ENCODE data around the gene CRACR2A. TPM values are rescaled to one million over a fixed set of nuclear protein-coding genes. Genes with fewer than 3 reads are reported as not detected.
A peak's percentile ranks its signal among the peaks of the same experiment; 100 is the strongest.

Gene CRACR2A
- total and polyA plus RNA-seq, 5 donors from 2014 or later: 8.2 to 42.9 (median 12.0) TPM

DNA sequence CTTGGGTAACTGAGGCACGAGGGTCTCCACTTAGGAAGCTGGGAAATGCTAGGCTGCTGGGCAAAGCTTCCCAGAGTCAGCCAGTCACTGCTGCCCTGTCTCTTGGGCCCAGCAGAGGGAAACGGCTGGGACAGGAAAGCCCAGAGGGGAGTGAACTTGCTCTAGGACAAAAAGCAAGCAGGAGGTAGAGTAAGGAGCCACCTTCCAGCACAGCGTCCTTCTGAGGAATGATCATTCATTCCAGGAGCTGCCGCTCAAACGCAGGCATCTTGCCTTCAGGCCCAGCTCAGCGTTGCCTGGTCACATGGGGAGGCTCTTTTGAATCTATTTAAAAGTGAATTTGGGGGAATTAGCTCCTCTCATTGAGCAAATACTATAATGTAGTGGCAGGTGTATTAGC lies 118.6 kb downstream of the CRACR2A start:
- Histone ChIP-seq H3K4me3 (ENCODE audit: low read depth, low read length) (no peak overlapping the region), H3K36me3 (ENCODE audit: control insufficient read depth, insufficient read depth, low read length) (peaks cover 42% of the 10 kb centered on the region), H3K27ac (ENCODE audit: insufficient read depth, low read length, poor library complexity, severe bottlenecking) (no peak overlapping the region), H3K4me1 (ENCODE audit: control insufficient read depth, insufficient read depth, low read length, poor library complexity, severe bottlenecking) (no peaks in the 10 kb centered on the region), H3K9me3 (ENCODE audit: control insufficient read depth in 2 of 2, low read length in 2 of 2) (no peaks in the 10 kb centered on the region), H3K27me3 (ENCODE audit: control insufficient read depth, insufficient read depth, low read length) (no peaks in the 10 kb centered on the region)
- Mint-ChIP-seq H3K4me1 (peaks cover 0 to 4% (median 1%) of the 10 kb centered on the region in 4 donors), H3K27ac (no peak overlapping the region), H3K4me3 (no peak overlapping the region), H3K9me3 (peaks cover 0 to 2% (median 0%) of the 10 kb centered on the region in 7 donors), H3K36me3 (peaks cover 50% of the 10 kb centered on the region), H3K27me3 (no peaks in the 10 kb centered on the region)
- no peak for DNase-seq
- no peak for ATAC-seq (ENCODE audit: low read depth in 2 of 2)

- peaks cover 0 to 2% (median 0%) of the 10 kb centered on the region in 7 donors for H3K9me3 Mint-ChIP-seq
- Histone ChIP-seq H3K4me1 (ENCODE audit: control insufficient read depth, insufficient read depth, low read length, poor library complexity, severe bottlenecking) (no peaks in the 10 kb centered on the region), H3K27me3 (ENCODE audit: control insufficient read depth, insufficient read depth, low read length) (no peaks in the 10 kb centered on the region), H3K27ac (ENCODE audit: insufficient read depth, low read length, poor library complexity, severe bottlenecking) (no peak overlapping the region), H3K9me3 (ENCODE audit: control insufficient read depth in 2 of 2, low read length in 2 of 2) (no peaks in the 10 kb centered on the region), H3K4me3 (ENCODE audit: low read depth, low read length) (no peak overlapping the region), H3K36me3 (ENCODE audit: control insufficient read depth, insufficient read depth, low read length) (peaks cover 46% of the 10 kb centered on the region)
- H3K27ac Mint-ChIP-seq: peak overlapping the region in 2 of 3 donors; percentile 26 to 56
- DNase-seq: no peak
- H3K27me3 Mint-ChIP-seq: no peaks in the 10 kb centered on the region
- peaks cover 49% of the 10 kb centered on the region for H3K36me3 Mint-ChIP-seq
- H3K4me3 Mint-ChIP-seq: no peak overlapping the region
- ATAC-seq (ENCODE audit: low read depth in 2 of 2): no peak
- H3K4me1 Mint-ChIP-seq: peaks cover 0 to 4% (median 1%) of the 10 kb centered on the region in 4 donors
These were observed 119.5 kb downstream of the CRACR2A start for GRCh38 chr12:3633396-3633795.

- peaks cover 0 to 4% (median 1%) of the 10 kb centered on the region in 4 donors for H3K4me1 Mint-ChIP-seq
- Histone ChIP-seq H3K27ac (ENCODE audit: insufficient read depth, low read length, poor library complexity, severe bottlenecking) (no peak overlapping the region), H3K4me1 (ENCODE audit: control insufficient read depth, insufficient read depth, low read length, poor library complexity, severe bottlenecking) (no peaks in the 10 kb centered on the region), H3K36me3 (ENCODE audit: control insufficient read depth, insufficient read depth, low read length) (peaks cover 40% of the 10 kb centered on the region), H3K9me3 (ENCODE audit: control insufficient read depth in 2 of 2, low read length in 2 of 2) (no peaks in the 10 kb centered on the region), H3K27me3 (ENCODE audit: control insufficient read depth, insufficient read depth, low read length) (no peaks in the 10 kb centered on the region), H3K4me3 (ENCODE audit: low read depth, low read length) (no peak overlapping the region)
- no peak overlapping the region for H3K4me3 Mint-ChIP-seq
- peaks cover 49% of the 10 kb centered on the region for H3K36me3 Mint-ChIP-seq
- H3K9me3 Mint-ChIP-seq: peaks cover 0 to 2% (median 0%) of the 10 kb centered on the region in 7 donors
- ATAC-seq (ENCODE audit: low read depth in 2 of 2): no peak
- DNase-seq: no peak
- H3K27ac Mint-ChIP-seq: peak overlapping the region; percentile 56 to 75 (median 69)
- no peaks in the 10 kb centered on the region for H3K27me3 Mint-ChIP-seq
These were observed 120.2 kb downstream of the CRACR2A start for GRCh38 chr12:3632754-3633153.

- H3K9me3 Mint-ChIP-seq: peaks cover 0 to 2% (median 0%) of the 10 kb centered on the region in 7 donors
- no peaks in the 10 kb centered on the region for H3K27me3 ChIP-seq (ENCODE audit: control insufficient read depth, insufficient read depth, low read length)
- no peaks in the 10 kb centered on the region for H3K9me3 ChIP-seq (ENCODE audit: control insufficient read depth in 2 of 2, low read length in 2 of 2)
- peaks cover 48% of the 10 kb centered on the region for H3K36me3 Mint-ChIP-seq
- H3K4me3 ChIP-seq (ENCODE audit: low read depth, low read length): no peak overlapping the region
- H3K4me1 ChIP-seq (ENCODE audit: control insufficient read depth, insufficient read depth, low read length, poor library complexity, severe bottlenecking): no peaks in the 10 kb centered on the region
- no peak overlapping the region for H3K27ac ChIP-seq (ENCODE audit: insufficient read depth, low read length, poor library complexity, severe bottlenecking)
- DNase-seq (peak in 1 of 3 donors; percentile 39), ATAC-seq (ENCODE audit: low read depth in 2 of 2) (no peak)
- H3K4me1 Mint-ChIP-seq: peaks cover 0 to 4% (median 1%) of the 10 kb centered on the region in 4 donors
- no peaks in the 10 kb centered on the region for H3K27me3 Mint-ChIP-seq
- peak overlapping the region in 2 of 3 donors; percentile 17 to 56 for H3K27ac Mint-ChIP-seq
- no peak overlapping the region for H3K4me3 Mint-ChIP-seq
- H3K36me3 ChIP-seq (ENCODE audit: control insufficient read depth, insufficient read depth, low read length): peaks cover 44% of the 10 kb centered on the region
These were observed 120.7 kb downstream of the CRACR2A start for GRCh38 chr12:3632256-3632655.

DNA sequence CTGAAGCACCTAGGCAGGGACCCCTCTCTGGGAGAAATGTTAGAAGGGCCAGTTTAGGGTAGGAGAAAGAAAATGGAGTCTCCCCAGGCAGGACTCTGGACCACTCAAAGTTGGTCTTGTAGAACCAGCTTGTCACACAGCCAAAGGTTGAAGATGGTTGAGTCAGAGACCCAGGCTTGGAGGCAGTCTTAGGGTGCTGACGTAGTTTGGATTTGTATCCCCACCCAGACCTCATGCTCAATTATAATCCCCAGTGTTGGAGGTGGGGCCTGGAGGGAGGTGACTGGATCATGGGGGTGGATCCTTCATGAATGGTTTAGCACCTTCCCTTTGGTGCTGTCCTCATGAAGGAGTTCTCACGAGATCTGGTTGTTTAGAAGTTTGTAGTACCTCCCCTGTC lies 121.2 kb downstream of the CRACR2A start:
- DNase-seq (no peak), ATAC-seq (ENCODE audit: low read depth in 2 of 2) (no peak)
- no peaks in the 10 kb centered on the region for H3K27me3 ChIP-seq (ENCODE audit: control insufficient read depth, insufficient read depth, low read length)
- no peaks in the 10 kb centered on the region for H3K4me1 ChIP-seq (ENCODE audit: control insufficient read depth, insufficient read depth, low read length, poor library complexity, severe bottlenecking)
- no peak overlapping the region for H3K4me3 ChIP-seq (ENCODE audit: low read depth, low read length)
- peaks cover 44% of the 10 kb centered on the region for H3K36me3 ChIP-seq (ENCODE audit: control insufficient read depth, insufficient read depth, low read length)
- no peak overlapping the region for H3K27ac ChIP-seq (ENCODE audit: insufficient read depth, low read length, poor library complexity, severe bottlenecking)
- H3K9me3 Mint-ChIP-seq: peaks cover 0 to 2% (median 0%) of the 10 kb centered on the region in 7 donors
- H3K4me1 Mint-ChIP-seq: peaks cover 0 to 4% (median 1%) of the 10 kb centered on the region in 4 donors
- peak overlapping the region in 1 of 3 donors; percentile 56 for H3K27ac Mint-ChIP-seq
- H3K27me3 Mint-ChIP-seq: no peaks in the 10 kb centered on the region
- no peak overlapping the region for H3K4me3 Mint-ChIP-seq
- H3K9me3 ChIP-seq (ENCODE audit: control insufficient read depth in 2 of 2, low read length in 2 of 2): no peaks in the 10 kb centered on the region
- H3K36me3 Mint-ChIP-seq: peaks cover 47% of the 10 kb centered on the region

- Mint-ChIP-seq H3K9me3 (peaks cover 0 to 2% (median 0%) of the 10 kb centered on the region in 7 donors), H3K36me3 (peaks cover 47% of the 10 kb centered on the region), H3K27ac (no peak overlapping the region), H3K27me3 (no peaks in the 10 kb centered on the region), H3K4me3 (no peak overlapping the region), H3K4me1 (peaks cover 0 to 4% (median 1%) of the 10 kb centered on the region in 4 donors)
- no peaks in the 10 kb centered on the region for H3K27me3 ChIP-seq (ENCODE audit: control insufficient read depth, insufficient read depth, low read length)
- no peaks in the 10 kb centered on the region for H3K4me1 ChIP-seq (ENCODE audit: control insufficient read depth, insufficient read depth, low read length, poor library complexity, severe bottlenecking)
- H3K9me3 ChIP-seq (ENCODE audit: control insufficient read depth in 2 of 2, low read length in 2 of 2): no peaks in the 10 kb centered on the region
- no peak overlapping the region for H3K4me3 ChIP-seq (ENCODE audit: low read depth, low read length)
- ATAC-seq (ENCODE audit: low read depth in 2 of 2): no peak
- no peak overlapping the region for H3K27ac ChIP-seq (ENCODE audit: insufficient read depth, low read length, poor library complexity, severe bottlenecking)
- H3K36me3 ChIP-seq (ENCODE audit: control insufficient read depth, insufficient read depth, low read length): peaks cover 44% of the 10 kb centered on the region
- no peak for DNase-seq
These were observed 121.7 kb downstream of the CRACR2A start for GRCh38 chr12:3631272-3631637.

DNA sequence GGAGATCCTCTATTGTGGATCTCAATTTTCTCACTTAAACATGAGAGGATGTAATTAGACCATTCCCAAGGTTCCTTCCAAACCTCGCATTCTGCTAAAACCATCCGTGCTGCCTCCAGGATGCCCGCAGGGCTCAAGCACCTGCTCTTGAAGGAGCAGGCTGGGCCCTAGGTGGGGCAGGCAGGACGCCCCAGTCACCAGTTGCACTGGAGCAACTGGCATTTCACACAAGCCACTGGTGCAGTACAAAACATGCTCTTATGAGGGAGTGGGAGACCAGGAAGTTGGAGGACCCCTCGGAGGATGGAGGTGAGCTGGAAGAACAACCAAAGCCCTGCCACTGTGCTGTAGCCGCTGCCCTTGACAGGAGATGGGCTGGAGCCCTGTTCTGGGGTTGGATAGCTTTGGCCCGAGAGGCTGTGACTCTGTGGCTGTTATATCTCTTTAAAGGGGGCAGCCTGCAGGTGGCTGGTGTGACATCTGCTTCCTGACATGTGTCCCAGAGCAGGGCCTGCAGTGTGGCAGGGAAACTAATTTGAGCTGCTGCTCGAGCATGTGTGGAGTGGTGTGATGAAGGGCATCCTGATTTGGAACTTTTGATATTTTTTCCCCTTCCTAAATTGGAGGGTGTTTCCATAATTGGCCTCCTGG lies 122.2 kb downstream of the CRACR2A start:
- Mint-ChIP-seq H3K36me3 (peaks cover 49% of the 10 kb centered on the region), H3K4me1 (peaks cover 0 to 4% (median 1%) of the 10 kb centered on the region in 4 donors), H3K27ac (peak overlapping the region in 1 of 3 donors; percentile 42), H3K9me3 (peaks cover 0 to 2% (median 0%) of the 10 kb centered on the region in 7 donors), H3K27me3 (no peaks in the 10 kb centered on the region), H3K4me3 (no peak overlapping the region)
- Histone ChIP-seq H3K27me3 (ENCODE audit: control insufficient read depth, insufficient read depth, low read length) (no peaks in the 10 kb centered on the region), H3K36me3 (ENCODE audit: control insufficient read depth, insufficient read depth, low read length) (peaks cover 47% of the 10 kb centered on the region), H3K27ac (ENCODE audit: insufficient read depth, low read length, poor library complexity, severe bottlenecking) (no peak overlapping the region), H3K9me3 (ENCODE audit: control insufficient read depth in 2 of 2, low read length in 2 of 2) (no peaks in the 10 kb centered on the region), H3K4me1 (ENCODE audit: control insufficient read depth, insufficient read depth, low read length, poor library complexity, severe bottlenecking) (no peaks in the 10 kb centered on the region), H3K4me3 (ENCODE audit: low read depth, low read length) (no peak overlapping the region)
- DNase-seq (no peak), ATAC-seq (ENCODE audit: low read depth in 2 of 2) (no peak)

- Histone ChIP-seq H3K4me3 (ENCODE audit: low read depth, low read length) (no peak overlapping the region), H3K9me3 (ENCODE audit: control insufficient read depth in 2 of 2, low read length in 2 of 2) (no peaks in the 10 kb centered on the region), H3K36me3 (ENCODE audit: control insufficient read depth, insufficient read depth, low read length) (peaks cover 53% of the 10 kb centered on the region), H3K4me1 (ENCODE audit: control insufficient read depth, insufficient read depth, low read length, poor library complexity, severe bottlenecking) (no peaks in the 10 kb centered on the region), H3K27me3 (ENCODE audit: control insufficient read depth, insufficient read depth, low read length) (no peaks in the 10 kb centered on the region), H3K27ac (ENCODE audit: insufficient read depth, low read length, poor library complexity, severe bottlenecking) (no peak overlapping the region)
- Mint-ChIP-seq H3K4me3 (no peak overlapping the region), H3K27me3 (no peaks in the 10 kb centered on the region), H3K4me1 (peaks cover 0 to 4% (median 1%) of the 10 kb centered on the region in 4 donors), H3K9me3 (peaks cover 0 to 2% (median 0%) of the 10 kb centered on the region in 7 donors), H3K36me3 (peaks cover 54% of the 10 kb centered on the region), H3K27ac (peak overlapping the region in 2 of 3 donors; percentile 38 to 51)
- DNase-seq: no peak
- ATAC-seq (ENCODE audit: low read depth in 2 of 2): no peak
These were observed 122.8 kb downstream of the CRACR2A start for GRCh38 chr12:3630111-3630510.

All from CD4-positive, CD25-positive, alpha-beta regulatory T cell (primary cell).